GM10248 (cell line): ENCODE results near the gene NKAIN2.
"Not testable (repeated sequence)": the region's sequence is repeated elsewhere in the genome, so short reads cannot be mapped to it uniquely, and the experiment has no call there.

Experiments
- CTCF ChIA-PET: fragments of 300-600 bp; sonication (Branson Sonifier 250); formaldehyde crosslinking; extraction: SDS; loops from one replicate; lab custom pipeline; 2021; ENCODE audit warnings: antibody characterized with exemption; lab: Yijun Ruan, JAX
- POLR2A ChIA-PET: fragments of 350-650 bp; sonication (Branson Sonifier 250); formaldehyde crosslinking; extraction: SDS; loops from one replicate; lab custom pipeline; 2020; ENCODE audit warnings: antibody characterized with exemption; lab: Yijun Ruan, JAX
- DNase-seq: peaks from one replicate; pipeline ENCODE4 v3.0.0; 2012; ENCODE audit errors: extremely low spot score
- CTCF ChIP-seq: IDR thresholded peaks from 2 replicates; pipeline ENCODE4 v1.5.1; 2012; ENCODE audit warnings: mild to moderate bottlenecking, low read depth; ENCODE audit errors: extremely low read depth, missing control alignments, control extremely low read depth

Gene NKAIN2

GRCh38 chr6:124723671-124724070, 920.0 kb downstream of the NKAIN2 start:
- ChIA-PET POLR2A (no interaction called here), CTCF (interaction anchor here (0.6 kb wide), 1 partner anchor 10 kb away, joined by 3 read pairs; no protein-coding TSS in a partner anchor)
- DNase-seq: no peak
- no peak for TF ChIP-seq CTCF

- DNase-seq, CTCF ChIA-PET, POLR2A ChIA-PET: not testable (repeated sequence)
Measured at GRCh38 chr6:124737804-124738203, 934.1 kb downstream of the NKAIN2 start.

GRCh38 chr6:124738482-124738881, 934.8 kb downstream of the NKAIN2 start:
- CTCF ChIA-PET: interaction anchor here (1.2 kb wide), 1 partner anchor 10 kb away, joined by 5 read pairs; no protein-coding TSS in a partner anchor
- POLR2A ChIA-PET: no interaction called here
- no peak for TF ChIP-seq CTCF
- DNase-seq: no peak

- DNase-seq: no peak
- POLR2A ChIA-PET: no interaction called here
- CTCF ChIA-PET: no interaction called here
- TF ChIP-seq CTCF: no peak
Measured at GRCh38 chr6:124741341-124741740, 937.7 kb downstream of the NKAIN2 start.

GRCh38 chr6:124742971-124743370, 939.3 kb downstream of the NKAIN2 start:
- POLR2A ChIA-PET: no interaction called here
- CTCF ChIA-PET: no interaction called here
- DNase-seq: no peak
- TF ChIP-seq CTCF: no peak

GRCh38 chr6:124743420-124743819, 939.8 kb downstream of the NKAIN2 start:
- CTCF ChIA-PET: no interaction called here
- TF ChIP-seq CTCF: no peak
- POLR2A ChIA-PET: no interaction called here
- DNase-seq: no peak

- ChIA-PET POLR2A (no interaction called here), CTCF (interaction anchor here (2.1 kb wide), 1 partner anchor 8 kb away, joined by 5 read pairs; no protein-coding TSS in a partner anchor)
- no peak for TF ChIP-seq CTCF
- DNase-seq: no peak
Measured at GRCh38 chr6:124747349-124747748, 943.7 kb downstream of the NKAIN2 start.
